GM19463 (cell line): ENCODE data around the gene SLC9A3.

Source experiments
- ATAC-seq: cut with Tn5 transposase; IDR thresholded peaks from one replicate; pipeline ENCODE4 v1.9.1; 2021; ENCODE audit warnings: mild to moderate bottlenecking, moderate library complexity; ENCODE audit not compliant: unreplicated experiment

Gene SLC9A3

DNA sequence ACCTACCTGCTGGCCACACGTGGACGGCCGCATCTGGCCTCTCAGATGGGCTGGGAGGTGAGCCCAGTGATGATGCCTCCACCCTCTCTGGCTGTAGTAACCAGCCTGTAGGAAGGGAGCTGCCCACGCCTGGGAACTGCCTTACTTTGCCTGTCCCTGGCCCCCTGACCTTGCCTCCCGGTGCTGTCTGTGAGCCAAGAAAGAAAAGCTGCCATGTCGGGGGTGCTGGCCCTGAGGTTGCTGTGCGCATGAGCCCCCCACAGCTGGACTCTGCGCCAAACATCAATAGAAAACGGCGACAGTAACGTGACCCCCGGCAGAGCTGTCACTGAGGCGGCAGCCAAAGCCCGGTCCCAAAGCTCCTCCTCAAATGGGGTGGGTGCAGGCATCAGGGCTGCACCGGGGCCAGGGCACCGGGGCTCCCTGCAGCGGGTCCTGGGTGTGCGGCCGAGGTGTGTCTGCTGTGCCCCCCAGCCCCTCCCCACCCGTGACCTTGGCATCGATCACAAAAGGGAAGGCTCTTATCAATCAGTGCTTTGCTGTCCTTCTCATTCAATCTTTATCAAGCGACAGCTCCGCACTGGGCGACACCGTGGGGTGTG lies 15.3 kb upstream of the SLC9A3 start:
- ATAC-seq, result no peak

- no peak for ATAC-seq
These were observed 14.7 kb upstream of the SLC9A3 start for GRCh38 chr5:538801-539468.

- no peak for ATAC-seq
These were observed 14.1 kb upstream of the SLC9A3 start for GRCh38 chr5:538271-538771.

GRCh38 chr5:537621-538071 lies 13.4 kb upstream of the SLC9A3 start:
- no peak for ATAC-seq

DNA sequence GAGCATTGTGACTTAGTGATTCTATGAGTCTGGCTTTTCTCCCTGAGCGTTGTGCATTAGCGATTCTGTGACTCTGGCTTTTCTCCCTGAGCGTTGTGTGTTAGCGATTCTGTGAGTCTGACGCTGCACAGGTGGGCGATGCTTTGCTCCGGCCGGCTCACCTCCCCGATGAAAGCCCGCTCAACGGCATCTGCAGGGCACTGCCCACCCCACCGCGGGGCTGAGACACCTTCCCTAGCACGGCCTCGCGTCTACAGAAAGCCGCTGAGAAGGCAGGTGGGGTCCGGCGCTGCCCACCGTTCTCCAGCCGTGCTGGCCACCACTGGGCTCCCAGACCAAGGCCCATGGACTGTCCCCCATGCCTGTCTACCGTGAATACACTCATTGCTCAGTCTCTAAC lies 12.8 kb upstream of the SLC9A3 start:
- ATAC-seq, result no peak

GRCh38 chr5:535846-536698 lies 11.8 kb upstream of the SLC9A3 start:
- no peak for ATAC-seq

- no peak for ATAC-seq
These were observed 10.8 kb upstream of the SLC9A3 start for GRCh38 chr5:534743-535671.

GRCh38 chr5:533955-534742 lies 9.9 kb upstream of the SLC9A3 start:
- no peak for ATAC-seq

DNA sequence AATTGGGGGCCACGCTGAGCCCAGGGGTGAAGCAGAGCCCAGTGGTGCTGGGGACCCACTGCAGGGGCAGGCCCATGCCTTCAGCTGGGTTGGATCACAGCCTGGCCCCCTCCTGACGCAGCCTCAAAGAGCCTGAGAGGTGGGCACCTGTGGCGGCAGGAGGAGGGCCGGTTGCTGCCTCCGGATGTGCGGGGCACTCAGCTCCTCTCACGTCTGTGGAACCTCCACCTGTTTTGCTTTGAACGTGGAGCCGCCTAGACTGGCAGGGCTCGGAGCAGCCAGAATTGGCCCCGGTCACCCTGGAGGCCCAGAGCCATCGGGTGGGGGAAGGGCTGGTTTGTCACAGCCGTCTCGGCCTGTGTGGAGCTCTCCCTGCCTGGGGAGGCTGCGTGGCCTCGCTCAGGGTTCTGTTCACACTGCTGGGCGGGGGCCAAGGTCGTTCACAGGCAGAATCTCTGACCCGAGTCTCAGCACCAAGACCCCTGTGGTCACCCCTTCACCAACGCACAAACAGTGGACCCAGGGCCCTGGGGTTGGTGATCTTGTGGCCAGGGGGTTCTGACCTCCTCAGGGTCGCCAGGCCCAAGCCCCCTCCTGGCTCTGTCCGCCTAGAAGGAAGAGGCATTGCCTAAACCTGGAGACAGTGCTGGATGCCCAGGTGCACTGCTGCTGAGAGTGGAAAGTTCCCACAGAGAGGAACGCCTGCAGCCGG lies 9.2 kb upstream of the SLC9A3 start:
- no peak for ATAC-seq

DNA sequence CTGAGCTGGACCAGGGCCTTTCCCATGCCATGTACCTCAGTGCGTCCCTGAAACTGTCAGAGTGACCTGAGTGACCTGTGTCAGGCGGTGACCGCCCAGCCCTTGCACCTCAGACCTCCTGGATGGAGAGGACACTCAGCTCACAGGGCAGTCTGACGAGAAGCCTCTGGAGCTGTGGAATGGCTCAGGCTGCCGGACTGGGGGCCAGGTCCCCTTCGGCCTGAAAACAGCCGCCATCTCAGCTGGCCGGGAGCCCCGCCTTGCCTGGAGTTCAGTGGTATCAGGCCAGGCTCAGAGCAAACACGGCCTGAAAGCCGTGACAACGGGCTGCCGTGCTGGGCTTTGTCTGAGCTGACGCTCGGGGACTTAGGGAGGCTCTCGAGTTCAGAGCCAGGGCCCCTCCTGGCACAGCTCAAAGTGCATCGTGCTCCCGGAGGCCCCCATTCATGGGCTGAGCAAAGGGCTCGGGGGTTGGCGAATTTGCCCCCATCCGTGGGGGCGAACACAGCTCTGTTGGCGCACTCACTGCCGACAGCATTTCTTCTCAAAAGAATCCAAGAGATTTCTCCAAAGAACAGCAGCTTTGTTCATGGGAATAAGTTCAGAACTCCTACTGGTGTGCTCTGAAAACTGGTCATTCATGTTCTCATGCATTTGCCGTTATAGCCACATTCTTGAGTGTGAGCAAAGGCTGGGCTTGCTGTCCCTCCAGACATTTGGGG lies 8.4 kb upstream of the SLC9A3 start:
- no peak for ATAC-seq

GRCh38 chr5:531749-532315 lies 7.6 kb upstream of the SLC9A3 start:
- ATAC-seq, result no peak

- ATAC-seq, result no peak
These were observed 7.0 kb upstream of the SLC9A3 start for GRCh38 chr5:531101-531748.

DNA sequence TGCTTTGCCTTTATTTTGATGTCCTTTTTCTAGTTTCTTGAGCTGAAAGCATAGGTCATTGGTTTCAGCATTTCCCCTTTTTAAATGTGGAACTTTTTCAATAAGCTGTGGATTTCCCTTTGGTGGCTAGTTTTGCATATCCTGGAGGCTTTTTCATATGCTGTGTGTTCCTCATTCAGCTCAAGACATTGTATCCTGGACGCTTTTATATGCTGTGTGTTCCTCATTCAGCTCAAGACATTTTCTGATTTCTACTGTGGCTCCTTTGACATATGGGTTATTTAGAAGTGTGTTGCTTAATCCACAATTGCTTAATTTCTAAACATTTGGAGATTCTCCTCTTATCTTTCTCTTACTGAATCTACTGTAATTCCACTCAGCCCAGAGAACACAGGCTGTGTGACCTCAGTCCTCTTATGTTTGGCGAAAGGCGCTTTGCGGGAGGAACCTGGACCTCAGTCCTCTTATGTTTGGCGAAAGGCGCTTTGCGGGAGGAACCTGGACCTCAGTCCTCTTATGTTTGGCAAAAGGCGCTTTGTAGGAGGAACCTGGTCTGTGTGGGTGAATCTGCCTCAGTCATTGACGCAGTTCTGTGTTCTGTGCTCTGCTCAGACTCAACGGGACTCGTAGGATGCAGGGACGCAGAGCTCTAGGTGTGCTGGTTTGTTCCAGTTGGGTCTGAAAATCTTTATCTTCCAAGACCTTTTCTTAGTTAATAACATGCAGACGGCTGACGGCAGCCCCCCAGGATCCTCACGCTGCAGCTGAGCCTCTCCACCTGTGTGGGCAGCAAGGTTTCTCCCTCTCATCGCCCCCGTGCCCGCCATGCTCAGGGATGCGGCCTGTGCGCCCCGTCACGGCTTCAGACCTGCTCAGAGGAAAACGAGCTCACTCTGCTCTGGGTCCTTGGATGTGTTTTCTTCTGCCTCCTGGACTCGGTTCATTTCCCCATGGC lies 6.0 kb upstream of the SLC9A3 start:
- no peak for ATAC-seq

DNA sequence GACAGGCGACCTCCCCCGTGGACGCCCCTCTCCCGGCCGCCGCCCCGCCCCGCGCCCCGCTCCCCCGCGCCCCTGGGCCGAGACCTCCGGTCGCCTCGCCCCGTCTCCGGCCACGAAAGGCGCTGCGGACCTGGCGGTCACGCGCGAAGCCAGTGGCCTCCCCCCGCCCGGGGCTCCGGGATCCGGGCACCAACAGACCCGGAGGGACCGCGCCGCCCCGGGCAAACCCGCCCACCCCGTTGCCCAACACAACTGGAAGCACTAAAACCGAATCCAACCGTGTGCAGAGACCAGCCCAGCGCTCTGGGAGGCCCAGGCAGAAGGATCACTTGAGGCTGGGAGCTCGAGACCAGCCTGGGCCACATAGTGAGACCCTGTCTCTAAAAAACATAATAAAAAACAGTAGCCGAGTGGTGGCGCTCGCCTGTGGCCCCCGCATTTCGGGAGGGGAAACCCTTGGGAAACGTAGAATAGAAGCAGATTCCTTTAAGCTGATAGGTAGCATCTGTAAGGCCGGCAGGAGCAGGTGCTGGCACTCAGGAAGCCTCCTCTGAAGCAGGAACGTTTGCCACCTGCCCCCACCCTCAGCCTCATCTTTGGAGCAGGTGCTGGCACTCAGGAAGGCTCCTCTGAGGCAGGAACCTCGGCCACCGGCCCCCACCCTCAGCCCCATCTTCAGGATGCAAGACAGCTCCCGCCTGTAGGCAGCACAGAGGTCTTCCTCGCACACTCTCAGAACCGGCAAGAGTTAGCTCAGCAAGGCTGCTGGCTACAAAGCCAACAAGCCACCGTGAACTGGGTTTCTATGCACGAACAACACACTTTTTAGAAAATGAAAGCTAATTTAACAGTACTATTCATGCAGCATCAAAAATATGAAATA lies 4.6 kb upstream of the SLC9A3 start:
- no peak for ATAC-seq
